Stimulated activated CD4-positive, alpha-beta T cell treated with anti-CD3 and anti-CD28 coated beads, Interleukin-2, amount 100 ng/mL, for 24 hours (primary cell): ENCODE measurements around the gene CABP2.
A peak's percentile ranks its signal among the peaks of the same experiment; 100 is the strongest.
"Not testable (repeated sequence)": the region's sequence is repeated elsewhere in the genome, so short reads cannot be mapped to it uniquely, and the experiment has no call there.

Experiments used
- DNase-seq, 2 donors: peaks; one replicate each; pipeline ENCODE4 v3.0.0-alpha.2; 2020

The CABP2 gene

GRCh38 chr11:67493548-67494370 is 29.5 kb downstream of the CABP2 start:
- no peak for DNase-seq

GRCh38 chr11:67492801-67493547 is 30.3 kb downstream of the CABP2 start:
- DNase-seq, result peak in 1 of 2 donors; percentile 56

- no peak for DNase-seq
Observed at GRCh38 chr11:67492069-67492727, 31.0 kb downstream of the CABP2 start.

- no peak for DNase-seq
Observed at GRCh38 chr11:67491276-67492068, 31.8 kb downstream of the CABP2 start.

GRCh38 chr11:67490727-67491065 is 32.5 kb downstream of the CABP2 start:
- peak in 1 of 2 donors; percentile 6 for DNase-seq

GRCh38 chr11:67489885-67490726 is 33.1 kb downstream of the CABP2 start:
- peak in 1 of 2 donors; percentile 9 for DNase-seq

- no peak for DNase-seq
Observed at GRCh38 chr11:67489203-67489884, 33.9 kb downstream of the CABP2 start.

- DNase-seq, result peak; percentile 49 to 57
Observed at GRCh38 chr11:67486481-67487195, 36.6 kb downstream of the CABP2 start.

- peak in 1 of 2 donors; percentile 68 for DNase-seq
Observed at GRCh38 chr11:67485873-67486361, 37.3 kb downstream of the CABP2 start.

- DNase-seq, result peak; percentile 73 to 79
Observed at GRCh38 chr11:67484847-67485311, 38.4 kb downstream of the CABP2 start.

GRCh38 chr11:67483831-67484665 is 39.2 kb downstream of the CABP2 start:
- peak; percentile 49 to 53 for DNase-seq

GRCh38 chr11:67482827-67483798 is 40.1 kb downstream of the CABP2 start, which contains the start of gene AIP:
Gene AIP, plus strand, starts transcription at chr11:67483026. Its CDS starts 133 bp downstream, at chr11:67483159.
- DNase-seq, result peak; percentile 97 to 98

- DNase-seq, result peak in 1 of 2 donors; percentile 12
Observed at GRCh38 chr11:67482275-67482826, 40.9 kb downstream of the CABP2 start.

GRCh38 chr11:67477344-67478050 is 45.7 kb downstream of the CABP2 start:
- DNase-seq, result not testable (repeated sequence)

GRCh38 chr11:67476692-67477091 is 46.6 kb downstream of the CABP2 start:
- not testable (repeated sequence) for DNase-seq

GRCh38 chr11:67472882-67473281 is 50.4 kb downstream of the CABP2 start:
- DNase-seq, result no peak
